Tibial nerve (tissue), 3 donors: ENCODE results near the gene ZEB1.

Source experiments
- CTCF ChIP-seq, 5 experiments: fragments of 200-600 bp in 3 of 5; fragments of 450-650 bp in 2 of 5; sonication (generic) in 3 of 5; IDR thresholded peaks; one replicate each; pipeline ENCODE4 v1.5.1; 2016 to 2019; ENCODE audit warnings: antibody characterized with exemption in 5 of 5, mild to moderate bottlenecking in 3 of 5, moderate library complexity in 2 of 5
- POLR2A ChIP-seq, 2 donors: fragments of 450-650 bp; IDR thresholded peaks; one replicate each; pipeline ENCODE4 v1.6.1; 2017; ENCODE audit warnings: antibody characterized with exemption in 2 of 2, mild to moderate bottlenecking in 2 of 2, moderate library complexity in 2 of 2

GRCh38 chr10:31460242-31460641, 141.2 kb downstream of the ZEB1 start:
- TF ChIP-seq POLR2A (IDR thresholded peaks at IDR 0.05), result no peak
- TF ChIP-seq CTCF (IDR thresholded peaks at IDR 0.05), result no peak
